ENCODE measurements around the gene KRT78. TPM values are rescaled to one million over a fixed set of nuclear protein-coding genes. Genes with fewer than 3 reads are reported as not detected.

KRT78 gene
- total RNA-seq, 1 donor from 2014 or later: not detected

DNA sequence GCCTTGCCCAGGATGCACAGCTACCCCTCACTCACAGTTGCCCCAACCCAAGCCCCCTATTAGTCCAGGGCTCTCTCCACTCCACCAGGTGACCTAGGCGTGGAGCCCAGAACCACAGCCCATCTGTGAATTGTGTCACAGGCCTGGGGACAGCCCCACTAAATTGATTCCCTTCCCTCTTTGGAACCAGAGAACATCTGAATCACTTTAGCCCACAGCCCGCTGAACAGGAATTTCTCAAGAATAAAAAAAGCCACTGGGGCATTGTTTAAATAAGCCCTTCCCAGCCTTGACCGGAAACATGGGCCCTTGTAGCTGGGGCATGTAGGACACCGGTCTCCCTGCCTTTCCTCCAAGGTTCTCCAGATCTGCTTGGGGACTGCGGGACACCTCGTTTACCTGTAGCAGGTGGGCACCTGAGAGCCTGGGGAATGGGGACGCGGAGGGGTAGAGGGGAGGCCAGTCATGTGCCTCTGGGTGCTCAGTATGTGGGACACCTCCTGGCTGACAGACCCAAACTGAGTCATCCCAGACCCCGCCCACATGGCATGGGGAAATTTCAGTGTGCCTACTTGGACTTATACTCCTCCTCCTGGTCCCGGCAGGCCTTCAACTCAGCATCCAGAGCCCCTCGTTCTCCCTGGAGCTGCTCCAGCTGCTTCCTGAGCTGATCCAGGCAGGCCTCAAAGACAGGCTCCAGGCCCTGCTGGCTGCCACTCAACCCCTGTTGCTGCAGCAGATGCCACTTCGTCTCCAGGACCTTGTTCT is 1.3 kb downstream of the KRT78 start:
- no peak overlapping the region for H3K4me3 ChIP-seq (ENCODE audit: low read depth, low read length)
- no peaks in the 10 kb centered on the region for H3K36me3 ChIP-seq (ENCODE audit: control insufficient read depth, insufficient read depth, low read length)
- DNase-seq (ENCODE audit: low read depth): no peak
- no peaks in the 10 kb centered on the region for H3K27me3 ChIP-seq (ENCODE audit: control insufficient read depth, insufficient read depth, low read length)
- TF ChIP-seq, protein P1, sequence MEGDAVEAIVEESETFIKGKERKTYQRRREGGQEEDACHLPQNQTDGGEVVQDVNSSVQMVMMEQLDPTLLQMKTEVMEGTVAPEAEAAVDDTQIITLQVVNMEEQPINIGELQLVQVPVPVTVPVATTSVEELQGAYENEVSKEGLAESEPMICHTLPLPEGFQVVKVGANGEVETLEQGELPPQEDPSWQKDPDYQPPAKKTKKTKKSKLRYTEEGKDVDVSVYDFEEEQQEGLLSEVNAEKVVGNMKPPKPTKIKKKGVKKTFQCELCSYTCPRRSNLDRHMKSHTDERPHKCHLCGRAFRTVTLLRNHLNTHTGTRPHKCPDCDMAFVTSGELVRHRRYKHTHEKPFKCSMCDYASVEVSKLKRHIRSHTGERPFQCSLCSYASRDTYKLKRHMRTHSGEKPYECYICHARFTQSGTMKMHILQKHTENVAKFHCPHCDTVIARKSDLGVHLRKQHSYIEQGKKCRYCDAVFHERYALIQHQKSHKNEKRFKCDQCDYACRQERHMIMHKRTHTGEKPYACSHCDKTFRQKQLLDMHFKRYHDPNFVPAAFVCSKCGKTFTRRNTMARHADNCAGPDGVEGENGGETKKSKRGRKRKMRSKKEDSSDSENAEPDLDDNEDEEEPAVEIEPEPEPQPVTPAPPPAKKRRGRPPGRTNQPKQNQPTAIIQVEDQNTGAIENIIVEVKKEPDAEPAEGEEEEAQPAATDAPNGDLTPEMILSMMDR (IDR thresholded peaks at IDR 0.05; ENCODE audit: insufficient read depth, low read length, poor library complexity, severe bottlenecking): no peak

DNA sequence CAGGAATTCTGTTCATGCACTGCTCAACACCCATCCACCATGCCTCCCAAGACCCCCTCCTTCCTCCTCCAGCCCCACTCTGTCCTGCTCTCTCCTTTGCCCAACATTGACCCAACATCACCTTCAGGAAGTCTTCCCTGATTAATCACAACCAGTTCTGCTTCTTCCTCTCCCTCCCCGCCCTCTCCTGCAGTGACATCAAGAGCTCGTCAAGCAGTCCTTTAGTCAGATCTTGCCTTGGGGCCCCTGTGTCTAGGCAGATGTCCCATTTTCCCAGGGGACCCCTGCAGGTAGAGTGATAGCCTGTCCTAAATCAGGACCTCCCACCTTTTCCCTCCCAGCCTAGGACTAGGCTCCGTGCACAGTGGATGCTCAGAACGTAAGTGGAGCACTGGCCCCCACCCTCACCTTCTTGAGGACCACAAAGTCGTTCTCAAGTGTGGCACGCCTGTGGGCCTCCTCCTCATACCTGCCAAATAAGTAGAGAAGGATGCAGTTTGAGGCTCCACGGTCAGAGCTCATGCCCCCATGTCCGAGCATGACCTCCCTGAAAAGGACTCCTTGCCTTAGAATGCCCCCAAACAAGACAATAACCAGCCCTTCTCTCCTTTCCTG is 2.3 kb downstream of the KRT78 start:
- H3K36me3 ChIP-seq (ENCODE audit: control insufficient read depth, insufficient read depth, low read length): no peaks in the 10 kb centered on the region
- H3K4me3 ChIP-seq (ENCODE audit: low read depth, low read length): no peak overlapping the region
- no peaks in the 10 kb centered on the region for H3K27me3 ChIP-seq (ENCODE audit: control insufficient read depth, insufficient read depth, low read length)
- DNase-seq (ENCODE audit: low read depth): no peak
- TF ChIP-seq, protein P1 (IDR thresholded peaks at IDR 0.05; ENCODE audit: insufficient read depth, low read length, poor library complexity, severe bottlenecking): no peak

DNA sequence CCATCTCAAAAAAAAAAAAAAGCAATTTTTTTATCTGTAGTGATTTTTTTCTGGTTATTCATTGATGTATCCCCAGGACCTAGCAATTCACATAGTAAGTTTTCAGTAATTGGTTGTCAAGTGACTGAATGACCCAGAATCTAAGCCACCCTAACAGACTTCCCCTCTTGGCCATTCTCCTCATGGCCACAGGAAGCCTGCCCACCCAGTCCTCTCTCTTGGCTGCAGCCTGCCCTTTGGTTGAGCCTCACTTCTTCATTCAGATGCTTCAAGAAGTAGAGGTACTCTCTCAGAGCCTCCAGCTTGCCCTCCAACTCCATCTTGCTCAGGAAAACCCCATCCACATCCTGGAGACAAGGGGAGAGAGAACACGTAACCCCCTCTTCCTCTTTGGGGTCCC is 2.8 kb downstream of the KRT78 start:
- no peak overlapping the region for H3K4me3 ChIP-seq (ENCODE audit: low read depth, low read length)
- no peaks in the 10 kb centered on the region for H3K36me3 ChIP-seq (ENCODE audit: control insufficient read depth, insufficient read depth, low read length)
- TF ChIP-seq, protein P1 (IDR thresholded peaks at IDR 0.05; ENCODE audit: insufficient read depth, low read length, poor library complexity, severe bottlenecking): no peak
- H3K27me3 ChIP-seq (ENCODE audit: control insufficient read depth, insufficient read depth, low read length): no peaks in the 10 kb centered on the region
- DNase-seq (ENCODE audit: low read depth): no peak

DNA sequence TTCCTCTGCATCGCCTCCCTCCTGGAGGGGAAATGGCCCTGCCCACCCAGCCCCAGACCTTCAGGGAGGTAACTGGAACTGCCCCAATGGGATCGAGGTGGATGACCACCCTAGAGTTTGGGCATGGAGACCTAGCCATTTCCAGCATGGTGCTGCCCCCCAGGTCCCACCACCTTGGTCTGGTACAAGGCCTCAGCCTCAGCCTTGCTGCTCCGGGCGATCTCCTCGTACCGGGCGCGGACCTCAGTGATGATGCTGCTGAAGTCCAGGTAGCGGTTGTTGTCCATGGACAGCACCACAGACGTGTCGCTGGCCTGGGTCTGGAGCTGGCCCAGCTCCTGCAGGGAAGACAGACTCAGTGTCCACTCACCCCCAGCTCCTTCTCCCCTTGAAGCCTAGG is 4.4 kb downstream of the KRT78 start:
- TF ChIP-seq, protein P1 (IDR thresholded peaks at IDR 0.05; ENCODE audit: insufficient read depth, low read length, poor library complexity, severe bottlenecking): no peak
- H3K36me3 ChIP-seq (ENCODE audit: control insufficient read depth, insufficient read depth, low read length): no peaks in the 10 kb centered on the region
- DNase-seq (ENCODE audit: low read depth): no peak
- peaks cover 2% of the 10 kb centered on the region for H3K27me3 ChIP-seq (ENCODE audit: control insufficient read depth, insufficient read depth, low read length)
- no peak overlapping the region for H3K4me3 ChIP-seq (ENCODE audit: low read depth, low read length)

DNA sequence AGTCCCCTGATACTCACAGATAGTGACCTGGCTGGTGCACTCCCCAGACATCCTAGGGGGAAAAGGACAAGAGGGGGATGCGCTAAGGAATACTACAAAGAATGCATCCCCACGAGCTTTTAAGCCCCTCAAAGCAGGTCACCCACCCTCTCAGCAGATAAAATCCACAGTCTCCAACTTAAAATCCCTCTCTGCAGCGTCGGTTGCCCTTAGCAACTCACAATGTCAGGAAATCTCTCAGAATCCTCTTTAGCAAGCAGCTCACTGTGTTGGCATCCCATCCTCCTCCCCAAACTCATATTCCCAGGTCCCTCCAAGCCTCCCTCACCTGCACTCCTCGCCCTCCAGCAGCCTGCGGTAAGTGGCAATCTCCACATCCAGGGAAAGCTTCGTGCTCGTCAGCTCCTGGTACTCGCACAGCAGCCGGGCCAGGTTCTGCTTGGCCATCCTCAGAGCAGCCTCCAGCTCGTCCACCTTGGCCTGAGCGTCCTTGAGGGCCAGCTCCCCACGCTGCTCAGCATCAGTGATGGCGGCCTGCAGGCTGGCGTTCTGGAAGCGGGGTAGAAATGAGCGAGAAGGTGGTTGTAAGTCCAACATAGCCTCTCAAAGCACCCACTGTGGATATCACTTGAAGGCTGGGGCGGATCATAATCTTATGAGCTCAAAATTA is 9.2 kb downstream of the KRT78 start:
- peaks cover 2% of the 10 kb centered on the region for H3K27me3 ChIP-seq (ENCODE audit: control insufficient read depth, insufficient read depth, low read length)
- no peak for DNase-seq (ENCODE audit: low read depth)
- no peak overlapping the region for H3K4me3 ChIP-seq (ENCODE audit: low read depth, low read length)
- TF ChIP-seq, protein P1 (IDR thresholded peaks at IDR 0.05; ENCODE audit: insufficient read depth, low read length, poor library complexity, severe bottlenecking): no peak
- H3K36me3 ChIP-seq (ENCODE audit: control insufficient read depth, insufficient read depth, low read length): no peaks in the 10 kb centered on the region

Data from kidney epithelial cell (primary cell).